Lower leg skin (tissue), 4 donors: ENCODE results near the gene CD302. TPM values are rescaled to one million over a fixed set of nuclear protein-coding genes. Genes with fewer than 3 reads are reported as not detected.

Experiments used
- DNase-seq, 2 donors: peaks; one replicate each; pipeline ENCODE4 v3.0.0-alpha.2; 2019; ENCODE audit warnings: low spot score in 2 of 2
- H3K4me3 ChIP-seq: fragments of 200-600 bp; sonication (generic); 2 replicates; pipeline ENCODE4 v1.5.1; 2017; ENCODE audit warnings: mild to moderate bottlenecking, low read depth; ENCODE audit not compliant: poor library complexity, severe bottlenecking
- CTCF ChIP-seq, 3 donors: fragments of 450-650 bp; IDR thresholded peaks; one replicate each; pipeline ENCODE4 v1.5.1; 2016; ENCODE audit warnings: antibody characterized with exemption in 3 of 3, mild to moderate bottlenecking in 3 of 3, moderate library complexity in 2 of 3
- POLR2A ChIP-seq, 2 donors: fragments of 450-650 bp; IDR thresholded peaks; one replicate each; pipeline ENCODE4 v1.6.1; 2016 to 2017; ENCODE audit warnings: antibody characterized with exemption in 2 of 2, mild to moderate bottlenecking in 1 of 2, moderate library complexity in 1 of 2
- WGBS, 2 donors: methylation state at CpG; one replicate each; pipeline ENCODE4 v1.1.5; 2018; 5-methylcytosine and 5-hydroxymethylcytosine counted together
- intact Hi-C: fragments of 100-400 bp; cut with DNase I; formaldehyde crosslinking; loops from one replicate; pipeline ENCODE4 v1.15.0; 2023; ENCODE audit warnings: low total_unique reads
- total RNA-seq, 4 donors: library from RNA; depleted of rRNA; stranded (reverse); fragments of >200 nt; gene quantifications; one replicate each; pipeline ENCODE4 v1.1.0, GENCODE V29; 2016

The CD302 gene
- total RNA-seq, 4 donors from 2014 or later, result 10.2 to 24.8 (median 18.8) TPM

- 85 to 92% methylated on average over 1 of the region's 1 CpG for WGBS, 2 donors
- DNase-seq, result no peak
- no peak for TF ChIP-seq CTCF (IDR thresholded peaks at IDR 0.05)
- no peak for TF ChIP-seq POLR2A (IDR thresholded peaks at IDR 0.05)
- no peak overlapping the region for H3K4me3 ChIP-seq
- intact Hi-C loops, result no loop called here
These were observed 1.8 kb upstream of the CD302 start for GRCh38 chr2:159799833-159800232.

GRCh38 chr2:159798376-159798725 lies 343 bp upstream of the CD302 start:
- H3K4me3 ChIP-seq, result peak overlapping the region; percentile 92
- no peak for DNase-seq
- 11 to 14% methylated on average over 9 of the region's 9 CpGs for WGBS, 2 donors
- intact Hi-C loops, result no loop called here
- TF ChIP-seq POLR2A (IDR thresholded peaks at IDR 0.05) (no peak), CTCF (IDR thresholded peaks at IDR 0.05) (no peak)

- WGBS, 2 donors, result 7 to 10% methylated on average over 4 of the region's 4 CpGs
These were observed 824 bp downstream of the CD302 start for GRCh38 chr2:159797225-159797542.

GRCh38 chr2:159795841-159796690 lies 1.9 kb downstream of the CD302 start:
- intact Hi-C loops, result no loop called here
- DNase-seq, result no peak
- no peak for TF ChIP-seq POLR2A (IDR thresholded peaks at IDR 0.05)
- no peak for TF ChIP-seq CTCF (IDR thresholded peaks at IDR 0.05)
- H3K4me3 ChIP-seq, result no peak overlapping the region
- 74% methylated on average over 7 of the region's 7 CpGs for WGBS, 2 donors

More at GRCh38 chr2:159797225-159797542, 824 bp downstream of the CD302 start:
- DNase-seq, result no peak
- intact Hi-C loops, result no loop called here
- TF ChIP-seq POLR2A (IDR thresholded peaks at IDR 0.05) (no peak), CTCF (IDR thresholded peaks at IDR 0.05) (no peak)
- peak overlapping the region; percentile 92 for H3K4me3 ChIP-seq

GRCh38 chr2:159793326-159793725 lies 4.7 kb downstream of the CD302 start:
- TF ChIP-seq POLR2A (IDR thresholded peaks at IDR 0.05) (no peak), CTCF (IDR thresholded peaks at IDR 0.05) (no peak)
- intact Hi-C loops, result no loop called here
- 92 to 93% methylated on average over 1 of the region's 1 CpG for WGBS, 2 donors
- DNase-seq, result no peak
- no peak overlapping the region for H3K4me3 ChIP-seq

- WGBS, 2 donors, result 90 to 91% methylated on average over 4 of the region's 4 CpGs
- no peak for DNase-seq
- TF ChIP-seq POLR2A (IDR thresholded peaks at IDR 0.05), result no peak
- TF ChIP-seq CTCF (IDR thresholded peaks at IDR 0.05), result no peak
- no peak overlapping the region for H3K4me3 ChIP-seq
- intact Hi-C loops, result no loop called here
These were observed 5.4 kb downstream of the CD302 start for GRCh38 chr2:159792599-159792998.
